HepG2 (cell line): ENCODE results near the gene PAPPA2. TPM values are rescaled to one million over a fixed set of nuclear protein-coding genes. Genes with fewer than 3 reads are reported as not detected.

Experiments used
- ATAC-seq: fragments of 200-7000 bp; cut with Tn5 transposase; 3 replicates; pipeline ENCODE4 v1.9.1; 2020; ENCODE audit warnings: mild to moderate bottlenecking, moderate library complexity
- BruUV-seq: library from RNA; stranded (reverse); fragments of 400-500 nt; replicated peaks from 2 replicates; lab custom pipeline; 2021; lab: Mats Ljungman, UMichigan
- CTCF ChIA-PET: fragments of 300-600 bp; formaldehyde crosslinking; extraction: SDS; loops from one replicate; lab custom pipeline; 2021; ENCODE audit warnings: low total read pairs, inconsistent platforms, low intra/inter-chr PET ratio; lab: Yijun Ruan, JAX
- POLR2A ChIA-PET: fragments of 350-600 bp; sonication (Branson Sonifier 250); formaldehyde crosslinking; loops from one replicate; lab custom pipeline; 2020; ENCODE audit warnings: antibody characterized with exemption, inconsistent platforms; lab: Yijun Ruan, JAX
- DNase-seq: peaks from one replicate; pipeline ENCODE4 v3.0.0-alpha.2; 2015; ENCODE audit warnings: low spot score
- FAIRE-seq: peaks from 3 replicates; lab custom pipeline; 2011; peaks lifted over from hg19 to GRCh38; lab: Jason Lieb, UNC
- H2AFZ ChIP-seq: one replicate; pipeline ENCODE4 v1.6.1; 2011; ENCODE audit warnings: low read length, inconsistent platforms
- H3K27ac ChIP-seq: fragments of 300-600 bp; 3 replicates; pipeline ENCODE4 v1.8.0; 2011; ENCODE audit warnings: mixed run types, mild to moderate bottlenecking, mixed read lengths, low read length, inconsistent platforms; ENCODE audit not compliant: insufficient read depth; ENCODE audit errors: extremely low read length
- H3K27me3 ChIP-seq, 2 experiments: fragments of 200-600 bp in 1 of 2; 2 replicates in 1 of 2; 3 replicates in 1 of 2; pipeline versions ENCODE4 v1.6.0 to v1.8.0; 2011; ENCODE audit warnings: low read length in 2 of 2, mild to moderate bottlenecking in 2 of 2, moderate library complexity in 2 of 2, inconsistent platforms in 1 of 2; ENCODE audit not compliant: insufficient read depth in 2 of 2, control insufficient read depth in 1 of 2
- H3K36me3 ChIP-seq, 2 experiments: fragments of 200-600 bp in 1 of 2; replicated peaks in 1 of 2; 2 replicates in 1 of 2; 3 replicates in 1 of 2; pipeline versions ENCODE4 v1.5.1 to v1.8.0; 2011; ENCODE audit warnings: low read length in 2 of 2, inconsistent platforms in 1 of 2; ENCODE audit not compliant: insufficient read depth in 2 of 2, control insufficient read depth in 1 of 2
- H3K4me1 ChIP-seq: 2 replicates; pipeline ENCODE4 v1.5.1; 2012; ENCODE audit warnings: low read length, inconsistent platforms; ENCODE audit not compliant: insufficient read depth
- H3K4me2 ChIP-seq: 2 replicates; pipeline ENCODE4 v1.6.0; 2011; ENCODE audit warnings: low read depth, low read length, inconsistent platforms
- H3K4me3 ChIP-seq, 3 experiments: fragments of 200-600 bp in 1 of 3; sonication (generic), shearing (Covaris generic) in 1 of 3; replicated peaks in 1 of 3; 2 replicates each; pipeline ENCODE4 v1.5.1; 2011 to 2016; ENCODE audit warnings: low read length in 3 of 3, inconsistent platforms in 2 of 3, low read depth in 2 of 3, mild to moderate bottlenecking in 2 of 3, control low read depth in 1 of 3, mixed read lengths in 1 of 3; ENCODE audit not compliant: insufficient read depth in 1 of 3
- H3K79me2 ChIP-seq: one replicate; pipeline ENCODE4 v1.6.1; 2011; ENCODE audit warnings: low read length, inconsistent platforms; ENCODE audit not compliant: insufficient read depth
- H3K9ac ChIP-seq: 2 replicates; pipeline ENCODE4 v1.6.0; 2011; ENCODE audit warnings: mild to moderate bottlenecking, low read depth, low read length, inconsistent platforms; ENCODE audit not compliant: insufficient read depth
- H3K9me3 ChIP-seq: 2 replicates; pipeline ENCODE4 v1.5.1; 2012; ENCODE audit warnings: mild to moderate bottlenecking, low read length
- H4K20me1 ChIP-seq: 2 replicates; pipeline ENCODE4 v1.6.0; 2011; ENCODE audit warnings: inconsistent platforms, mild to moderate bottlenecking, low read length, moderate library complexity; ENCODE audit not compliant: insufficient read depth
- PHF8 ChIP-seq: sonication (generic); formaldehyde crosslinking; IDR thresholded peaks from 2 replicates; pipeline ENCODE4 v1.5.0; 2020; ENCODE audit warnings: missing genetic modification reagents
- WGBS: methylation state at CpG from one replicate; pipeline ENCODE4 v1.1.6; 2017; ENCODE audit warnings: low lambda C conversion rate; 5-methylcytosine and 5-hydroxymethylcytosine counted together
- in situ Hi-C: cut with HindIII; loops from 2 replicates; pipeline ENCODE4 v1.10.0; 2017; ENCODE audit warnings: low pct_unique_long_range_greater_than_20kb; ENCODE audit not compliant: extremely low pct_ligation_motif_present
- intact Hi-C: fragments of 100-400 bp; cut with micrococcal nuclease; formaldehyde crosslinking; loops from one replicate; pipeline ENCODE4 v1.10.0; 2022; ENCODE audit not compliant: unreplicated experiment
- polyA plus RNA-seq, 8 experiments: library from polyadenylated mRNA; depleted of rRNA in 3 of 8; stranded (reverse) in 7 of 8; unstranded in 1 of 8; fragments of >200 nt; fragmentation: Illumina TruSeq in 4 of 8; extraction: Trizol in 4 of 8; gene quantifications; 2 replicates each; pipeline versions ENCODE4 v1.2.1 to v1.2.3, GENCODE V29; 2011 to 2016; ENCODE audit warnings: low read depth in 4 of 8, missing spikeins in 1 of 8, mixed read lengths in 1 of 8; ENCODE audit not compliant: insufficient read depth in 1 of 8
- total RNA-seq, 5 experiments: library from RNA; depleted of rRNA; stranded (reverse); fragments of >200 nt; fragmentation: Illumina TruSeq; extraction: Trizol; gene quantifications; 2 replicates each; pipeline ENCODE4 v1.2.3, GENCODE V29; 2016; ENCODE audit warnings: low read depth in 1 of 5
- TF ChIP-seq, protein P1 (sequence below): sonication (generic); formaldehyde crosslinking; IDR thresholded peaks from 2 replicates; pipeline ENCODE4 v1.9.0; 2021; ENCODE audit warnings: missing genetic modification reagents, borderline replicate concordance
- TF ChIP-seq, protein P2 (sequence below): sonication (generic); formaldehyde crosslinking; IDR thresholded peaks from 2 replicates; pipeline ENCODE4 v1.8.0; 2022; ENCODE audit warnings: low read depth, missing genetic modification reagents
- TF ChIP-seq, protein P3 (sequence below): sonication (generic); formaldehyde crosslinking; IDR thresholded peaks from 2 replicates; pipeline ENCODE4 v1.4.0; 2020; ENCODE audit warnings: missing genetic modification reagents
- TF ChIP-seq, protein P4 (sequence below), 2 experiments: fragments of 450-650 bp in 1 of 2; sonication (generic) in 1 of 2; formaldehyde crosslinking in 1 of 2; IDR thresholded peaks; 2 replicates each; pipeline versions ENCODE4 v1.6.1 to v1.8.0; 2016 to 2022; ENCODE audit warnings: antibody characterized with exemption in 1 of 2, mild to moderate bottlenecking in 1 of 2, missing genetic modification reagents in 1 of 2
- TF ChIP-seq, protein P5 (sequence below): sonication (generic); formaldehyde crosslinking; IDR thresholded peaks from 2 replicates; pipeline ENCODE4 v1.8.0; 2022; ENCODE audit warnings: missing genetic modification reagents, low read depth, mild to moderate bottlenecking, borderline replicate concordance

PAPPA2 gene
- total and polyA plus RNA-seq, 2 of the 13 experiments (the other 11 are each of a cell fraction or from before 2014, with no cell fraction given): 0.01 TPM; not detected in 1

DNA sequence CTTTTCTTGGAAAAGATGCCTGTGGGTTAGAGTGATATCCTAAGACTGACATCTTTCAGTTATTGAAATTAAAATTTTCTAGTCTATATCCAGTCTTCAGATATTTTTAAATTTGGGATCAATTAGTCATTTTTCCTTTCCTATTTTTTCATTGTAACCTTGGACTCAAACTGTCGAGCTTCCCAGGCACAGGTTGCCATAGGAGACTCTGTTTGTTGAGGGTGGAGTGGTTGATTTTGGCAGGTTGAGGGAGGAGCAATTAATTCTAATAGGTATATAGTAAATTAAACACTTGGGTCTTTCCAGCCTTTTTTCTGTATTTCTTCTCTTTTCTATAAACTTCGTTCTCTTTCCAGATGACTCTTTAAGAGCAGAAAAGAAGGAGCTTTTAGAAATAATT, 374.7 kb downstream of the PAPPA2 start:
- CTCF ChIA-PET: no interaction called here
- 0% methylated on average over 2 of the region's 2 CpGs for WGBS
- no peak overlapping the region for H3K4me2 ChIP-seq
- no peak for FAIRE-seq
- POLR2A ChIA-PET: no interaction called here
- intact Hi-C loops: no loop called here
- no peak for DNase-seq
- no peaks in the 10 kb centered on the region for H3K36me3 ChIP-seq
- H3K4me3 ChIP-seq: no peak overlapping the region
- BruUV-seq: no TSS peak
- no peaks in the 10 kb centered on the region for H4K20me1 ChIP-seq
- no peaks in the 10 kb centered on the region for H3K79me2 ChIP-seq
- no peaks in the 10 kb centered on the region for H3K9me3 ChIP-seq
- H3K9ac ChIP-seq: no peak overlapping the region
- H3K27me3 ChIP-seq: no peaks in the 10 kb centered on the region
- no peaks in the 10 kb centered on the region for H3K4me1 ChIP-seq
- ATAC-seq: no peak
- in situ Hi-C loops: loop anchor here (25.0 kb wide), 2 partner anchors 450 to 1675 kb away; no protein-coding TSS in a partner anchor
- H2AFZ ChIP-seq: no peak overlapping the region
- H3K27ac ChIP-seq: no peak overlapping the region
- TF ChIP-seq PHF8: no peak
- TF ChIP-seq, protein P1, sequence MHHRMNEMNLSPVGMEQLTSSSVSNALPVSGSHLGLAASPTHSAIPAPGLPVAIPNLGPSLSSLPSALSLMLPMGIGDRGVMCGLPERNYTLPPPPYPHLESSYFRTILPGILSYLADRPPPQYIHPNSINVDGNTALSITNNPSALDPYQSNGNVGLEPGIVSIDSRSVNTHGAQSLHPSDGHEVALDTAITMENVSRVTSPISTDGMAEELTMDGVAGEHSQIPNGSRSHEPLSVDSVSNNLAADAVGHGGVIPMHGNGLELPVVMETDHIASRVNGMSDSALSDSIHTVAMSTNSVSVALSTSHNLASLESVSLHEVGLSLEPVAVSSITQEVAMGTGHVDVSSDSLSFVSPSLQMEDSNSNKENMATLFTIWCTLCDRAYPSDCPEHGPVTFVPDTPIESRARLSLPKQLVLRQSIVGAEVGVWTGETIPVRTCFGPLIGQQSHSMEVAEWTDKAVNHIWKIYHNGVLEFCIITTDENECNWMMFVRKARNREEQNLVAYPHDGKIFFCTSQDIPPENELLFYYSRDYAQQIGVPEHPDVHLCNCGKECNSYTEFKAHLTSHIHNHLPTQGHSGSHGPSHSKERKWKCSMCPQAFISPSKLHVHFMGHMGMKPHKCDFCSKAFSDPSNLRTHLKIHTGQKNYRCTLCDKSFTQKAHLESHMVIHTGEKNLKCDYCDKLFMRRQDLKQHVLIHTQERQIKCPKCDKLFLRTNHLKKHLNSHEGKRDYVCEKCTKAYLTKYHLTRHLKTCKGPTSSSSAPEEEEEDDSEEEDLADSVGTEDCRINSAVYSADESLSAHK (CRISPR knock-in tag): no peak
- TF ChIP-seq, protein P2, sequence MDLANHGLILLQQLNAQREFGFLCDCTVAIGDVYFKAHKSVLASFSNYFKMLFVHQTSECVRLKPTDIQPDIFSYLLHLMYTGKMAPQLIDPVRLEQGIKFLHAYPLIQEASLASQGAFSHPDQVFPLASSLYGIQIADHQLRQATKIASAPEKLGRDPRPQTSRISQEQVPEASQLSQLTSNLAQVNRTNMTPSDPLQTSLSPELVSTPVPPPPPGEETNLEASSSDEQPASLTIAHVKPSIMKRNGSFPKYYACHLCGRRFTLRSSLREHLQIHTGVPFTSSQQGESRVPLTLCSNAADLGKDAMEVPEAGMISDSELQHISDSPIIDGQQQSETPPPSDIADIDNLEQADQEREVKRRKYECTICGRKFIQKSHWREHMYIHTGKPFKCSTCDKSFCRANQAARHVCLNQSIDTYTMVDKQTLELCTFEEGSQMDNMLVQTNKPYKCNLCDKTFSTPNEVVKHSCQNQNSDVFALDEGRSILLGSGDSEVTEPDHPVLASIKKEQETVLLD: no peak
- TF ChIP-seq, protein P3, sequence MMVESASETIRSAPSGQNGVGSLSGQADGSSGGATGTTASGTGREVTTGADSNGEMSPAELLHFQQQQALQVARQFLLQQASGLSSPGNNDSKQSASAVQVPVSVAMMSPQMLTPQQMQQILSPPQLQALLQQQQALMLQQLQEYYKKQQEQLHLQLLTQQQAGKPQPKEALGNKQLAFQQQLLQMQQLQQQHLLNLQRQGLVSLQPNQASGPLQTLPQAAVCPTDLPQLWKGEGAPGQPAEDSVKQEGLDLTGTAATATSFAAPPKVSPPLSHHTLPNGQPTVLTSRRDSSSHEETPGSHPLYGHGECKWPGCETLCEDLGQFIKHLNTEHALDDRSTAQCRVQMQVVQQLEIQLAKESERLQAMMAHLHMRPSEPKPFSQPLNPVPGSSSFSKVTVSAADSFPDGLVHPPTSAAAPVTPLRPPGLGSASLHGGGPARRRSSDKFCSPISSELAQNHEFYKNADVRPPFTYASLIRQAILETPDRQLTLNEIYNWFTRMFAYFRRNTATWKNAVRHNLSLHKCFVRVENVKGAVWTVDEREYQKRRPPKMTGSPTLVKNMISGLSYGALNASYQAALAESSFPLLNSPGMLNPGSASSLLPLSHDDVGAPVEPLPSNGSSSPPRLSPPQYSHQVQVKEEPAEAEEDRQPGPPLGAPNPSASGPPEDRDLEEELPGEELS (CRISPR knock-in tag): no peak
- TF ChIP-seq, protein P4, sequence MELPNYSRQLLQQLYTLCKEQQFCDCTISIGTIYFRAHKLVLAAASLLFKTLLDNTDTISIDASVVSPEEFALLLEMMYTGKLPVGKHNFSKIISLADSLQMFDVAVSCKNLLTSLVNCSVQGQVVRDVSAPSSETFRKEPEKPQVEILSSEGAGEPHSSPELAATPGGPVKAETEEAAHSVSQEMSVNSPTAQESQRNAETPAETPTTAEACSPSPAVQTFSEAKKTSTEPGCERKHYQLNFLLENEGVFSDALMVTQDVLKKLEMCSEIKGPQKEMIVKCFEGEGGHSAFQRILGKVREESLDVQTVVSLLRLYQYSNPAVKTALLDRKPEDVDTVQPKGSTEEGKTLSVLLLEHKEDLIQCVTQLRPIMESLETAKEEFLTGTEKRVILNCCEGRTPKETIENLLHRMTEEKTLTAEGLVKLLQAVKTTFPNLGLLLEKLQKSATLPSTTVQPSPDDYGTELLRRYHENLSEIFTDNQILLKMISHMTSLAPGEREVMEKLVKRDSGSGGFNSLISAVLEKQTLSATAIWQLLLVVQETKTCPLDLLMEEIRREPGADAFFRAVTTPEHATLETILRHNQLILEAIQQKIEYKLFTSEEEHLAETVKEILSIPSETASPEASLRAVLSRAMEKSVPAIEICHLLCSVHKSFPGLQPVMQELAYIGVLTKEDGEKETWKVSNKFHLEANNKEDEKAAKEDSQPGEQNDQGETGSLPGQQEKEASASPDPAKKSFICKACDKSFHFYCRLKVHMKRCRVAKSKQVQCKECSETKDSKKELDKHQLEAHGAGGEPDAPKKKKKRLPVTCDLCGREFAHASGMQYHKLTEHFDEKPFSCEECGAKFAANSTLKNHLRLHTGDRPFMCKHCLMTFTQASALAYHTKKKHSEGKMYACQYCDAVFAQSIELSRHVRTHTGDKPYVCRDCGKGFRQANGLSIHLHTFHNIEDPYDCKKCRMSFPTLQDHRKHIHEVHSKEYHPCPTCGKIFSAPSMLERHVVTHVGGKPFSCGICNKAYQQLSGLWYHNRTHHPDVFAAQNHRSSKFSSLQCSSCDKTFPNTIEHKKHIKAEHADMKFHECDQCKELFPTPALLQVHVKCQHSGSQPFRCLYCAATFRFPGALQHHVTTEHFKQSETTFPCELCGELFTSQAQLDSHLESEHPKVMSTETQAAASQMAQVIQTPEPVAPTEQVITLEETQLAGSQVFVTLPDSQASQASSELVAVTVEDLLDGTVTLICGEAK (IDR thresholded peaks at IDR 0.05): no peak
- TF ChIP-seq, protein P4 (CRISPR knock-in tag; IDR thresholded peaks at IDR 0.05): no peak
- TF ChIP-seq, protein P5, sequence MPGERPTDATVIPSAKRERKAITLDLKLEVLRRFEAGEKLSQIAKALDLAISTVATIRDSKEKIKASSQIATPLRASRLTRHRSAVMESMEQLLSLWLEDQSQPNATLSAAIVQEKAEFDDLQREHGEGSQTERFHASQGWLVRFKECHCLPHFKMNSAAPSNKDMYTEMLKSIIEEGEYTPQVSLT: no peak
